Gastrocnemius medialis (tissue), 4 donors: Measurements from ENCODE around the gene CDA. TPM values are rescaled to one million over a fixed set of nuclear protein-coding genes. Genes with fewer than 3 reads are reported as not detected.

Source experiments
- ATAC-seq, 2 donors: fragments of 150-250 bp; one replicate each; pipeline ENCODE4 v1.9.1; 2016
- DNase-seq, 2 donors: peaks; one replicate each; pipeline ENCODE4 v3.0.0-alpha.2; 2019
- H3K27ac ChIP-seq, 4 donors: fragments of 200-600 bp; sonication (generic); 1 replicate in 1 of 4; 2 replicates in 3 of 4; pipeline ENCODE4 v1.5.1; 2016 to 2018; ENCODE audit warnings: mild to moderate bottlenecking in 2 of 4, moderate library complexity in 1 of 4
- H3K27me3 ChIP-seq, 3 donors: fragments of 200-600 bp; sonication (generic) in 2 of 3; 1 replicate in 1 of 3; 2 replicates in 2 of 3; pipeline versions ENCODE4 v1.5.1 to v1.6.0; 2016 to 2019; ENCODE audit warnings: mild to moderate bottlenecking in 1 of 3, moderate library complexity in 1 of 3
- H3K36me3 ChIP-seq, 2 donors: fragments of 200-600 bp; sonication (generic) in 1 of 2; one replicate each; pipeline ENCODE4 v1.5.1; 2017 to 2018
- H3K4me1 ChIP-seq, 2 donors: fragments of 200-600 bp; sonication (generic) in 1 of 2; one replicate each; pipeline ENCODE4 v1.5.1; 2016 to 2017; ENCODE audit warnings: mild to moderate bottlenecking in 2 of 2
- H3K4me3 ChIP-seq, 4 donors: fragments of 200-600 bp; sonication (generic) in 3 of 4; 1 replicate in 1 of 4; 2 replicates in 3 of 4; pipeline ENCODE4 v1.5.1; 2016 to 2019; ENCODE audit warnings: mild to moderate bottlenecking in 2 of 4
- H3K9me3 ChIP-seq, 3 donors: fragments of 200-600 bp; sonication (generic) in 2 of 3; 1 replicate in 1 of 3; 2 replicates in 2 of 3; pipeline ENCODE4 v1.5.1; 2016 to 2019
- CTCF ChIP-seq, 5 experiments: fragments of 450-650 bp in 3 of 5; fragments of 200-600 bp in 2 of 5; sonication (generic) in 2 of 5; IDR thresholded peaks in 4 of 5; conservative IDR thresholded peaks in 1 of 5; 1 replicate in 4 of 5; 2 replicates in 1 of 5; pipeline ENCODE4 v1.5.1; 2016 to 2019; ENCODE audit warnings: antibody characterized with exemption in 5 of 5, mild to moderate bottlenecking in 3 of 5, moderate library complexity in 3 of 5
- POLR2A ChIP-seq, 2 donors: fragments of 450-650 bp; IDR thresholded peaks; one replicate each; pipeline ENCODE4 v1.6.1; 2017; ENCODE audit warnings: antibody characterized with exemption in 2 of 2, mild to moderate bottlenecking in 2 of 2, moderate library complexity in 2 of 2
- in situ Hi-C, 4 donors: fragments of 200-750 bp; cut with MboI; loops; one replicate each; pipeline versions ENCODE4 v1.15.0 to v1.8.0; 2017; ENCODE audit warnings: low sequenced_read_pairs in 4 of 4
- intact Hi-C: fragments of 100-400 bp; cut with DNase I; formaldehyde crosslinking; loops from one replicate; pipeline ENCODE4 v1.15.1; 2023; ENCODE audit warnings: low total_unique reads
- total RNA-seq, 4 donors: library from RNA; depleted of rRNA; stranded (reverse); fragments of >200 nt; gene quantifications; one replicate each; pipeline versions ENCODE4 v1.1.0 to v1.2.3, GENCODE V29; 2016

Gene CDA
- total RNA-seq, 4 donors from 2014 or later: 0.71 to 1.7 (median 1.2) TPM

DNA sequence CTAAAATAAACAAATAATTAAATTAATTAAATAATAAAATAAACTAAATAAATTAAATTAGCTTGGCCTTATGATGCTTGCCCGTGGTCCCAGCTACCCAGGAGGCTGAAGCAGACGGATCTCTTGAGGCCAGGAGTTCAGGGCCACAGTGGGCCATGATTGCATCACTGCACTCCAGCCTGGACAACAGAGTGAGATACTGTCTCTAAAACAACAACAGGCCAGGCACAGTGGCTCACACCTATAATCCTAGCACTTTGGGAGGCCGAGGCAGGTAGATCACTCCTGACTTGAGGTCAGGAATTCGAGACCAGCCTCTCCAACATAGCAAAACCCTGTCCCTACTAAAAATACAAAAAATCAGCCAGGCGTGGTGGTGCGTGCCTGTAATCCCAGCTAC, 32.1 kb downstream of the CDA start:
- intact Hi-C loops: no loop called here
- no peaks in the 10 kb centered on the region for H3K9me3 ChIP-seq
- in situ Hi-C loops: loop anchor here in 1 of 4 donors (5.0 kb wide), 1 partner anchor 94 kb away; no protein-coding TSS in a partner anchor
- H3K27me3 ChIP-seq: no peaks in the 10 kb centered on the region
- ATAC-seq (no peak), DNase-seq (no peak)
- no peak overlapping the region for H3K4me3 ChIP-seq
- peaks cover 6 to 8% of the 10 kb centered on the region in 2 donors for H3K4me1 ChIP-seq
- no peak overlapping the region for H3K27ac ChIP-seq
- H3K36me3 ChIP-seq: no peaks in the 10 kb centered on the region
- TF ChIP-seq POLR2A (IDR thresholded peaks at IDR 0.05) (no peak), CTCF (IDR thresholded peaks at IDR 0.05 in 4 of 5, conservative IDR thresholded peaks at IDR 0.05 in 1 of 5) (no peak)

- in situ Hi-C loops: loop anchor here in 1 of 4 donors (5.0 kb wide), 1 partner anchor 97 kb away; no protein-coding TSS in a partner anchor
- no peak for DNase-seq
- H3K36me3 ChIP-seq: no peaks in the 10 kb centered on the region
- no peaks in the 10 kb centered on the region for H3K27me3 ChIP-seq
- no peaks in the 10 kb centered on the region for H3K9me3 ChIP-seq
- H3K27ac ChIP-seq: no peak overlapping the region
- H3K4me1 ChIP-seq: no peaks in the 10 kb centered on the region
- intact Hi-C loops: no loop called here
- no peak for ATAC-seq
- TF ChIP-seq CTCF (IDR thresholded peaks at IDR 0.05 in 4 of 5, conservative IDR thresholded peaks at IDR 0.05 in 1 of 5) (no peak), POLR2A (IDR thresholded peaks at IDR 0.05) (no peak)
- H3K4me3 ChIP-seq: no peak overlapping the region
These were observed 35.8 kb downstream of the CDA start for GRCh38 chr1:20624709-20625108.

GRCh38 chr1:20625176-20626097, 36.5 kb downstream of the CDA start:
- in situ Hi-C loops: no loop called here
- H3K36me3 ChIP-seq: no peaks in the 10 kb centered on the region

DNA sequence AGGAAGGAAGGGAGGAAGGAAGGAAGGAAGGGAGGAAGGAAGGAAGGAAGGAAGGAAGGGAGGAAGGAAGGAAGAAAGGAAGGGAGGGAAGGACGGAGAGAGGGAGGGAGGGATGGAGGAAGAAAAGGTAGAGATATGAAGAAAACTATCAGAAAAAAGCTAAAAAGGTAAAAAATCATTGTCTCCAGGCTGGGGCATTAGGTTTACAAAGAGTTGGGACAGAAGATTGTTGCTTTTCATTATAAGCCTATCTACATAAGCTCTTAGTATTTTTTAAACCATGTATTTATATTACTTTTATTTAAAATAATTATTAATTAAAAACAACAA, 37.2 kb downstream of the CDA start:
- TF ChIP-seq CTCF (IDR thresholded peaks at IDR 0.05 in 4 of 5, conservative IDR thresholded peaks at IDR 0.05 in 1 of 5): no peak
- TF ChIP-seq POLR2A (IDR thresholded peaks at IDR 0.05): no peak
- intact Hi-C loops (no loop called here), in situ Hi-C loops (no loop called here)
- no peak overlapping the region for H3K27ac ChIP-seq
- no peak for DNase-seq
- H3K9me3 ChIP-seq: no peaks in the 10 kb centered on the region
- no peaks in the 10 kb centered on the region for H3K36me3 ChIP-seq
- ATAC-seq: no peak
- no peak overlapping the region for H3K4me3 ChIP-seq
- H3K4me1 ChIP-seq: no peaks in the 10 kb centered on the region
- H3K27me3 ChIP-seq: no peaks in the 10 kb centered on the region

More at GRCh38 chr1:20625176-20626097, 36.5 kb downstream of the CDA start:
- intact Hi-C loops: no loop called here
- DNase-seq (no peak), ATAC-seq (no peak)
- TF ChIP-seq POLR2A (IDR thresholded peaks at IDR 0.05) (no peak), CTCF (IDR thresholded peaks at IDR 0.05 in 4 of 5, conservative IDR thresholded peaks at IDR 0.05 in 1 of 5) (no peak)
- H3K9me3 ChIP-seq: no peaks in the 10 kb centered on the region
- no peaks in the 10 kb centered on the region for H3K27me3 ChIP-seq
- H3K4me3 ChIP-seq: no peak overlapping the region
- no peak overlapping the region for H3K27ac ChIP-seq
- H3K4me1 ChIP-seq: no peaks in the 10 kb centered on the region
